Right lobe of liver (tissue), 6 donors: ENCODE results near the gene REPIN1. TPM values are rescaled to one million over a fixed set of nuclear protein-coding genes. Genes with fewer than 3 reads are reported as not detected.

Source experiments
- ATAC-seq, 4 donors: fragments of 200-7000 bp; cut with Tn5 transposase; one replicate each; pipeline ENCODE4 v1.9.1; 2020; ENCODE audit warnings: mild to moderate bottlenecking in 4 of 4, moderate library complexity in 4 of 4
- DNase-seq, 3 donors: peaks; one replicate each; pipeline ENCODE4 v3.0.0-alpha.2; 2020
- H3K27ac ChIP-seq, 3 donors: fragments of 200-600 bp; one replicate each; pipeline ENCODE4 v1.8.0; 2022
- H3K27me3 ChIP-seq, 2 donors: fragments of 200-600 bp; one replicate each; pipeline ENCODE4 v1.8.0; 2022
- H3K36me3 ChIP-seq, 4 donors: fragments of 200-600 bp; sonication (generic) in 1 of 4; one replicate each; pipeline versions ENCODE4 v1.5.1 to v1.8.0; 2017 to 2022; ENCODE audit warnings: control low read depth in 1 of 4
- H3K4me1 ChIP-seq, 4 donors: fragments of 200-600 bp; sonication (generic) in 1 of 4; one replicate each; pipeline versions ENCODE4 v1.5.1 to v1.8.0; 2017 to 2022; ENCODE audit warnings: control low read depth in 1 of 4
- H3K4me3 ChIP-seq, 3 donors: fragments of 200-600 bp; one replicate each; pipeline ENCODE4 v1.8.0; 2022
- H3K9me3 ChIP-seq, 4 donors: fragments of 200-600 bp; sonication (generic) in 1 of 4; one replicate each; pipeline versions ENCODE4 v1.5.1 to v1.8.0; 2017 to 2022; ENCODE audit warnings: control low read depth in 1 of 4
- POLR2A ChIP-seq: fragments of 450-650 bp; IDR thresholded peaks from one replicate; pipeline ENCODE4 v1.6.1; 2017; ENCODE audit warnings: antibody characterized with exemption, mild to moderate bottlenecking
- WGBS: methylation state at CpG from one replicate; pipeline ENCODE4 v1.1.6; 2018; ENCODE audit warnings: low coverage, low lambda C conversion rate; ENCODE audit not compliant: insufficient coverage; ENCODE audit errors: missing lambda C conversion rate; 5-methylcytosine and 5-hydroxymethylcytosine counted together
- intact Hi-C, 2 donors: fragments of 100-400 bp; cut with DNase I; formaldehyde crosslinking; loops; one replicate each; pipeline versions ENCODE4 v1.11.2 to v1.14.1; 2022
- total RNA-seq, 6 experiments: library from RNA; depleted of rRNA in 2 of 6; stranded (reverse); fragments of >200 nt in 2 of 6; fragmentation: NEBNext Ultra II Directional in 3 of 6; extraction: Animal tissue kit (Norgen Biotek cat#: 25700) in 3 of 6; gene quantifications; one replicate each; pipeline versions ENCODE4 v1.1.0 to v1.2.4, GENCODE V29; 2016 to 2023
- TF ChIP-seq, protein P1 (sequence below), 4 donors: fragments of 200-600 bp in 3 of 4; fragments of 450-650 bp in 1 of 4; IDR thresholded peaks; one replicate each; pipeline versions ENCODE4 v1.5.1 to v1.8.0; 2016 to 2022; ENCODE audit warnings: antibody characterized with exemption in 4 of 4, mild to moderate bottlenecking in 2 of 4
- donor health status: DM: no; HTN: yes; CAD: no.
- donor health status: DM: no; HTN: no; CAD: no.
- donor health status: DM: no; HTN: no; CAD: no.
- donor health status: DM: no; HTN: yes; CAD: no.
- donor health status: DM: no; HTN: yes; CAD: no.

REPIN1 gene
- total RNA-seq, 6 experiments from 2014 or later = 56.2 to 133 (median 73.5) TPM

- ATAC-seq = peak; percentile 1 to 18 (median 9)
- Histone ChIP-seq H3K36me3 (peaks cover 0 to 14% (median 0%) of the 10 kb centered on the region in 4 donors), H3K4me1 (peaks cover 0 to 45% (median 16%) of the 10 kb centered on the region in 4 donors), H3K4me3 (peak overlapping the region; percentile 70 to 82 (median 78)), H3K27ac (peak overlapping the region; percentile 97 to 100 (median 98)), H3K9me3 (no peaks in the 10 kb centered on the region), H3K27me3 (no peaks in the 10 kb centered on the region)
- intact Hi-C loops = no loop called here
- no peak for DNase-seq
- TF ChIP-seq POLR2A = no peak
- TF ChIP-seq, protein P1, sequence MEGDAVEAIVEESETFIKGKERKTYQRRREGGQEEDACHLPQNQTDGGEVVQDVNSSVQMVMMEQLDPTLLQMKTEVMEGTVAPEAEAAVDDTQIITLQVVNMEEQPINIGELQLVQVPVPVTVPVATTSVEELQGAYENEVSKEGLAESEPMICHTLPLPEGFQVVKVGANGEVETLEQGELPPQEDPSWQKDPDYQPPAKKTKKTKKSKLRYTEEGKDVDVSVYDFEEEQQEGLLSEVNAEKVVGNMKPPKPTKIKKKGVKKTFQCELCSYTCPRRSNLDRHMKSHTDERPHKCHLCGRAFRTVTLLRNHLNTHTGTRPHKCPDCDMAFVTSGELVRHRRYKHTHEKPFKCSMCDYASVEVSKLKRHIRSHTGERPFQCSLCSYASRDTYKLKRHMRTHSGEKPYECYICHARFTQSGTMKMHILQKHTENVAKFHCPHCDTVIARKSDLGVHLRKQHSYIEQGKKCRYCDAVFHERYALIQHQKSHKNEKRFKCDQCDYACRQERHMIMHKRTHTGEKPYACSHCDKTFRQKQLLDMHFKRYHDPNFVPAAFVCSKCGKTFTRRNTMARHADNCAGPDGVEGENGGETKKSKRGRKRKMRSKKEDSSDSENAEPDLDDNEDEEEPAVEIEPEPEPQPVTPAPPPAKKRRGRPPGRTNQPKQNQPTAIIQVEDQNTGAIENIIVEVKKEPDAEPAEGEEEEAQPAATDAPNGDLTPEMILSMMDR (IDR thresholded peaks at IDR 0.05) = no peak
- WGBS = 14% methylated on average over 13 of the region's 16 CpGs
Observed at GRCh38 chr7:150323682-150324372, 44.8 kb upstream of the REPIN1 start.

DNA sequence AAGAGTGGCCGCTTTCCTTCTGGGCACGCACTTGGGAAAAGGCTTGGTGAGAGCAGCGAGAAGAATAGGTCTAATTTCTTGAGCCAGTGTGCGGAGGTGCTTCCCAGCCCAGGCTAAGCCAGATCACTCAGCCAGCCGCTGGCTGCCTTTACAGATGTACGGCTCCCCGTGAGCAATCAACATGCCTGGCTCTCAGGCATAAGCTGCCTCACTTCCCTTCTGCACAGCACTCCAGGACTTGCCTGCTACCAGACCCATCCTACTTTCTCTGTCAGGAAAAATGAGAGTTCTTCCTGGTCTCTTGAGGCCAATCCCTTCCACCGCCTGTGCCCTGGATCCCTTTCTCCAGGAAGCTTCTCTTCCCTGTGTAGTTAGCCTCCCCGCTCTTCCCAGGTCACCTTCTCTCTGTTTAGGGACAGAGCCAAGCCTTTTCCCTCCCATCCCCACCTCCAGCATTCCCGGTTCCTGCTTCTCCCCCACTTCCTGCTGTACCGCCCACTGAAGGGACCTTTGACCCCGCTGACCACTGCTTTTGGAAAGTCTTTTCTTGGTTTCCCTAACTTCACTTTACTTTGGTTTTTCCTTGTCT lies 44.2 kb upstream of the REPIN1 start:
- DNase-seq = peak in 2 of 3 donors; percentile 68 to 74
- intact Hi-C loops = no loop called here
- Histone ChIP-seq H3K27ac (peak overlapping the region; percentile 97 to 100 (median 98)), H3K4me3 (peak overlapping the region; percentile 70 to 82 (median 78)), H3K27me3 (no peaks in the 10 kb centered on the region), H3K36me3 (peaks cover 0 to 14% (median under 1%) of the 10 kb centered on the region in 4 donors), H3K9me3 (no peaks in the 10 kb centered on the region), H3K4me1 (peaks cover 0 to 40% (median 16%) of the 10 kb centered on the region in 4 donors)
- ATAC-seq = peak; percentile 38 to 62 (median 62)
- TF ChIP-seq, protein P1 (IDR thresholded peaks at IDR 0.05) = no peak
- peak; percentile 81 for TF ChIP-seq POLR2A
- 28% methylated on average over 7 of the region's 12 CpGs for WGBS

- peaks cover 0 to 14% (median 4%) of the 10 kb centered on the region in 4 donors for H3K36me3 ChIP-seq
- DNase-seq = peak in 2 of 3 donors; percentile 54 to 72
- intact Hi-C loops = no loop called here
- peak overlapping the region; percentile 97 to 100 (median 98) for H3K27ac ChIP-seq
- H3K9me3 ChIP-seq = no peaks in the 10 kb centered on the region
- ATAC-seq = peak in 3 of 4 donors; percentile 12 to 46 (median 15)
- H3K4me3 ChIP-seq = peak overlapping the region in 2 of 3 donors; percentile 78 to 82
- 56% methylated on average over 10 of the region's 10 CpGs for WGBS
- H3K27me3 ChIP-seq = no peaks in the 10 kb centered on the region
- TF ChIP-seq, protein P1 (IDR thresholded peaks at IDR 0.05) = no peak
- no peak for TF ChIP-seq POLR2A
- peaks cover 0 to 33% (median 16%) of the 10 kb centered on the region in 4 donors for H3K4me1 ChIP-seq
Observed at GRCh38 chr7:150325110-150325611, 43.5 kb upstream of the REPIN1 start.

DNA sequence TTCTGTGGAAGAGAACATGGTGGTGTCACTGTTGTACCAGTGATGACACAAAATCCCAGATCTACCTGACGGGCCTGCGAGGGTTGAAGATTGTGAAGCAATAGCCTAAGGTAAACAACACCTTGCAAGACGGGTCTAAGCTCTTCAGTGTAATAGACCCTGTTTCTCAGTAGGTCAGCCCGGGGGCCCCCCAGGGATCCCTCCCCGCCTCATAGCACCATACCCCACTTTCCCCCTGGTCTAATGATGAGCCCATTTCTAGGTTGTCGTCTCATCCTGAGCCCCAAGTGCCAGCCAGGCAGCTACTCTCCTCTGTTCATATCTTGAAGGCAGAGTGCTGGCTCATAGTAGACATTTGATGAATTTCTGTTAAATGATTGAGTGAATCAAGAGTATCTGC lies 42.7 kb upstream of the REPIN1 start:
- H3K27ac ChIP-seq = no peak overlapping the region
- TF ChIP-seq, protein P1 (IDR thresholded peaks at IDR 0.05) = no peak
- no peaks in the 10 kb centered on the region for H3K9me3 ChIP-seq
- peak in 1 of 3 donors; percentile 32 for DNase-seq
- H3K4me3 ChIP-seq = no peak overlapping the region
- peaks cover 0 to 26% (median 13%) of the 10 kb centered on the region in 4 donors for H3K4me1 ChIP-seq
- no peaks in the 10 kb centered on the region for H3K27me3 ChIP-seq
- peaks cover 0 to 16% (median 7%) of the 10 kb centered on the region in 4 donors for H3K36me3 ChIP-seq
- WGBS = 75% methylated on average over 5 of the region's 6 CpGs
- ATAC-seq = no peak
- intact Hi-C loops = no loop called here
